Measurements from ENCODE around the gene MORN1. TPM values are rescaled to one million over a fixed set of nuclear protein-coding genes. Genes with fewer than 3 reads are reported as not detected.

The MORN1 gene
- total and polyA plus RNA-seq, 2 donors (not counting 3 experiments of a cell fraction or from before 2014, with no cell fraction given), result 4.3 to 6.4 TPM

GRCh38 chr1:2368053-2368744, 23.2 kb downstream of the MORN1 start:
- ChIA-PET CTCF (interaction anchor here (1.1 to 3.4 kb wide), 4 partner anchors 11 to 173 kb away, joined by 3 to 15 read pairs (median 4); partner anchors contain the start of gene FAAP20), POLR2A (no interaction called here)
- DNase-seq (ENCODE audit: low read depth, low spot score) (no peak), FAIRE-seq (no peak)
- TF ChIP-seq GATA2 (IDR thresholded peaks at IDR 0.05; ENCODE audit: insufficient read depth, insufficient read length, low read depth, low read length) (no peak), FOS (IDR thresholded peaks at IDR 0.05; ENCODE audit: borderline replicate concordance, insufficient read depth, low read length) (no peak), POLR2A (IDR thresholded peaks at IDR 0.05; ENCODE audit: low read depth, low read length) (no peak), MYC (IDR thresholded peaks at IDR 0.05; ENCODE audit: low read depth, low read length) (no peak), JUN (IDR thresholded peaks at IDR 0.05; ENCODE audit: borderline replicate concordance, insufficient read depth, insufficient read length, low read depth) (no peak), EZH2 (IDR thresholded peaks at IDR 0.05; ENCODE audit: borderline replicate concordance, low read depth, low read length, severe bottlenecking) (no peak), POLR2AphosphoS5 (IDR thresholded peaks at IDR 0.05; ENCODE audit: insufficient read depth, low read depth, low read length) (no peak), CTCF (IDR thresholded peaks at IDR 0.05; ENCODE audit: extremely low read depth in 1 of 2, insufficient read depth in 1 of 2, low read depth in 1 of 2, low read length in 2 of 2) (no peak)
- TF ChIP-seq, protein P1, sequence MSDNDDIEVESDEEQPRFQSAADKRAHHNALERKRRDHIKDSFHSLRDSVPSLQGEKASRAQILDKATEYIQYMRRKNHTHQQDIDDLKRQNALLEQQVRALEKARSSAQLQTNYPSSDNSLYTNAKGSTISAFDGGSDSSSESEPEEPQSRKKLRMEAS (IDR thresholded peaks at IDR 0.05; ENCODE audit: insufficient read depth, insufficient read length), result no peak
- Histone ChIP-seq H3K79me2 (ENCODE audit: control insufficient read depth, insufficient read depth, low read length) (no peaks in the 10 kb centered on the region), H3K27me3 (ENCODE audit: control insufficient read depth in 2 of 2, insufficient read depth in 2 of 2, low read length in 2 of 2) (no peaks in the 10 kb centered on the region), H4K20me1 (replicated peaks; ENCODE audit: control insufficient read depth, extremely low read depth, insufficient read depth, low read length) (no peaks in the 10 kb centered on the region), H3K9me1 (replicated peaks; ENCODE audit: control insufficient read depth, extremely low read depth, insufficient read depth, low read length) (no peaks in the 10 kb centered on the region), H2AFZ (ENCODE audit: low read depth, low read length) (no peak overlapping the region), H3K27ac (ENCODE audit: insufficient read depth, low read depth, low read length) (no peak overlapping the region), H3K36me3 (ENCODE audit: control insufficient read depth in 2 of 2, extremely low read depth in 1 of 2, insufficient read depth in 2 of 2, low read length in 2 of 2) (no peaks in the 10 kb centered on the region), H3K4me1 (ENCODE audit: control insufficient read depth, extremely low read depth, insufficient read depth, low read length) (no peaks in the 10 kb centered on the region), H3K4me3 (replicated peaks in 1 of 3; ENCODE audit: insufficient read depth in 1 of 3, low read depth in 1 of 3, low read length in 3 of 3) (no peak overlapping the region), H3K9ac (replicated peaks; ENCODE audit: extremely low read depth, insufficient read depth, low read length) (no peak overlapping the region), H3K4me2 (ENCODE audit: insufficient read depth, low read length) (no peak overlapping the region), H3K9me3 (replicated peaks; ENCODE audit: control insufficient read depth, insufficient read depth, low read length) (no peaks in the 10 kb centered on the region)
- dilution Hi-C loops (cut with MboI; ENCODE audit: extremely low pct_ligation_motif_present, low sequenced_read_pairs), result no loop called here
- intact Hi-C loops (cut with micrococcal nuclease), result no loop called here
- BruUV-seq (replicated peaks), result no TSS peak
